Kidney (tissue), 14 donors: Measurements from ENCODE around the gene KIAA0825. TPM values are rescaled to one million over a fixed set of nuclear protein-coding genes. Genes with fewer than 3 reads are reported as not detected.

Experiments used
- DNase-seq, 5 donors: peaks; one replicate each; pipeline ENCODE4 v3.0.0-alpha.2; 2013 to 2020
- FAIRE-seq: peaks from 2 replicates; lab custom pipeline; 2012; peaks lifted over from hg19 to GRCh38; lab: Jason Lieb, UNC
- H3K27ac ChIP-seq, 2 donors: one replicate each; pipeline ENCODE4 v1.7.0; 2013; ENCODE audit warnings: low read depth in 2 of 2, low read length in 2 of 2, inconsistent platforms in 1 of 2
- H3K27me3 ChIP-seq: one replicate; pipeline ENCODE4 v1.7.1; 2013; ENCODE audit warnings: low read length, inconsistent platforms; ENCODE audit not compliant: control insufficient read depth, insufficient read depth
- H3K36me3 ChIP-seq, 3 donors: one replicate each; pipeline versions ENCODE4 v1.7.0 to v1.7.1; 2013; ENCODE audit warnings: low read length in 3 of 3, control low read depth in 1 of 3, inconsistent platforms in 1 of 3; ENCODE audit not compliant: insufficient read depth in 3 of 3, control insufficient read depth in 2 of 3
- H3K4me1 ChIP-seq, 3 donors: one replicate each; pipeline versions ENCODE4 v1.7.0 to v1.7.1; 2013; ENCODE audit warnings: low read length in 3 of 3, inconsistent platforms in 1 of 3, low read depth in 1 of 3; ENCODE audit not compliant: control insufficient read depth in 2 of 3, insufficient read depth in 2 of 3
- H3K4me3 ChIP-seq, 3 donors: one replicate each; pipeline versions ENCODE4 v1.7.0 to v1.8.1; 2013; ENCODE audit warnings: low read length in 3 of 3, control low read depth in 1 of 3, inconsistent platforms in 1 of 3
- H3K9ac ChIP-seq, 3 donors: one replicate each; pipeline versions ENCODE4 v1.7.0 to v1.7.1; 2013; ENCODE audit warnings: low read length in 3 of 3, control low read depth in 1 of 3, inconsistent platforms in 1 of 3
- H3K9me3 ChIP-seq, 3 donors: one replicate each; pipeline versions ENCODE4 v1.7.0 to v1.7.1; 2013; ENCODE audit warnings: low read length in 3 of 3, control low read depth in 1 of 3, inconsistent platforms in 1 of 3; ENCODE audit not compliant: control insufficient read depth in 2 of 3, insufficient read depth in 1 of 3
- CTCF ChIP-seq: IDR thresholded peaks from 3 replicates; pipeline ENCODE4 v1.5.1; 2012; ENCODE audit warnings: mild to moderate bottlenecking, moderate library complexity, borderline replicate concordance; ENCODE audit not compliant: insufficient read depth; ENCODE audit errors: extremely low read depth
- intact Hi-C: fragments of 100-400 bp; cut with DNase I; formaldehyde crosslinking; loops from one replicate; pipeline ENCODE4 v1.11.1; 2022
- polyA plus RNA-seq: library from polyadenylated mRNA; stranded (reverse); fragments of 350-450 nt; fragmentation: Illumina TruSeq; extraction: RNeasy Lipid Tissue Mini Kit (QIAGEN cat#74804); gene quantifications from one replicate; pipeline ENCODE4 v1.2.3, GENCODE V29; 2014; ENCODE audit warnings: low read depth, low replicate concordance; ENCODE audit not compliant: insufficient read depth
- total RNA-seq: library from RNA; stranded (reverse); fragmentation: NEBNext Ultra II Directional; extraction: Animal tissue kit (Norgen Biotek cat#: 25700); gene quantifications from one replicate; pipeline ENCODE4 v1.2.1, GENCODE V29; 2021
- donor health status: control.
- donor health status: control.
- donor health status: control.
- donor health status: control.
- donor health status: control.
- donor health status: DM: yes; HTN: yes; CAD: no.
- donor health status: Normal renal cell carcinoma (clear cell type).

KIAA0825 gene
- total and polyA plus RNA-seq, 2 donors from 2014 or later = 0.80 to 5.4 TPM

GRCh38 chr5:94249430-94249829 lies 369.0 kb downstream of the KIAA0825 start:
- Histone ChIP-seq H3K9me3 (no peaks in the 10 kb centered on the region), H3K36me3 (no peaks in the 10 kb centered on the region), H3K4me3 (no peak overlapping the region), H3K4me1 (no peaks in the 10 kb centered on the region), H3K27ac (no peak overlapping the region), H3K27me3 (no peaks in the 10 kb centered on the region), H3K9ac (no peak overlapping the region)
- DNase-seq = no peak
- intact Hi-C loops = no loop called here
- no peak for FAIRE-seq
- TF ChIP-seq CTCF = no peak

GRCh38 chr5:94248175-94248875 lies 370.1 kb downstream of the KIAA0825 start:
- Histone ChIP-seq H3K36me3 (no peaks in the 10 kb centered on the region), H3K9me3 (no peaks in the 10 kb centered on the region), H3K4me1 (no peaks in the 10 kb centered on the region), H3K4me3 (no peak overlapping the region), H3K27me3 (no peaks in the 10 kb centered on the region), H3K9ac (no peak overlapping the region), H3K27ac (no peak overlapping the region)
- FAIRE-seq (no peak), DNase-seq (no peak)
- intact Hi-C loops = no loop called here
- TF ChIP-seq CTCF = no peak

- DNase-seq = no peak
- Histone ChIP-seq H3K4me3 (no peak overlapping the region), H3K4me1 (no peaks in the 10 kb centered on the region), H3K9ac (no peak overlapping the region), H3K36me3 (no peaks in the 10 kb centered on the region), H3K27ac (no peak overlapping the region), H3K27me3 (no peaks in the 10 kb centered on the region), H3K9me3 (no peaks in the 10 kb centered on the region)
- no peak for TF ChIP-seq CTCF
- FAIRE-seq = no peak
- intact Hi-C loops = no loop called here
Measured at GRCh38 chr5:94245608-94246007, 372.8 kb downstream of the KIAA0825 start.
